ENCODE measurements around the gene POC1B.

DNA sequence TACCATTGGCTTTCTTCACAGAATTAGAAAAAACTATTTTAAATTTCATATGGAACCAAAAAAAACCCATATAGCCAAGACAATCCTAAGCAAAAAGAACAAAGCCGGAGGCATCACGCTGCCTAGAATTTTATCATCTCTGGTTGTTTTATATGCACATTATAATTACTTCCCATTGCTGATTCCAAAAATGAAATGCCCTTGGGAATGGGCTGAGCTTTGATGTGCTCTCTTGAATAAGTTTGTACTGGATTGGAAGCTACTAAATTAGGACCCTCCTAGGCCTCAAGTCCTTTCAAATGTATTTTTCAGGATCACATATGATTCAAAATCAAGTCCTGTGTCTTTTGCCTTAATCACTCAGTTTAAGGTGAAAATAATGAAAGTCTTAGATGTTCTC lies 114.6 kb downstream of the POC1B start:
- TF ChIP-seq CTCF (IDR thresholded peaks at IDR 0.05; ENCODE audit: poor library complexity, severe bottlenecking) = no peak
- TF ChIP-seq, protein P1, sequence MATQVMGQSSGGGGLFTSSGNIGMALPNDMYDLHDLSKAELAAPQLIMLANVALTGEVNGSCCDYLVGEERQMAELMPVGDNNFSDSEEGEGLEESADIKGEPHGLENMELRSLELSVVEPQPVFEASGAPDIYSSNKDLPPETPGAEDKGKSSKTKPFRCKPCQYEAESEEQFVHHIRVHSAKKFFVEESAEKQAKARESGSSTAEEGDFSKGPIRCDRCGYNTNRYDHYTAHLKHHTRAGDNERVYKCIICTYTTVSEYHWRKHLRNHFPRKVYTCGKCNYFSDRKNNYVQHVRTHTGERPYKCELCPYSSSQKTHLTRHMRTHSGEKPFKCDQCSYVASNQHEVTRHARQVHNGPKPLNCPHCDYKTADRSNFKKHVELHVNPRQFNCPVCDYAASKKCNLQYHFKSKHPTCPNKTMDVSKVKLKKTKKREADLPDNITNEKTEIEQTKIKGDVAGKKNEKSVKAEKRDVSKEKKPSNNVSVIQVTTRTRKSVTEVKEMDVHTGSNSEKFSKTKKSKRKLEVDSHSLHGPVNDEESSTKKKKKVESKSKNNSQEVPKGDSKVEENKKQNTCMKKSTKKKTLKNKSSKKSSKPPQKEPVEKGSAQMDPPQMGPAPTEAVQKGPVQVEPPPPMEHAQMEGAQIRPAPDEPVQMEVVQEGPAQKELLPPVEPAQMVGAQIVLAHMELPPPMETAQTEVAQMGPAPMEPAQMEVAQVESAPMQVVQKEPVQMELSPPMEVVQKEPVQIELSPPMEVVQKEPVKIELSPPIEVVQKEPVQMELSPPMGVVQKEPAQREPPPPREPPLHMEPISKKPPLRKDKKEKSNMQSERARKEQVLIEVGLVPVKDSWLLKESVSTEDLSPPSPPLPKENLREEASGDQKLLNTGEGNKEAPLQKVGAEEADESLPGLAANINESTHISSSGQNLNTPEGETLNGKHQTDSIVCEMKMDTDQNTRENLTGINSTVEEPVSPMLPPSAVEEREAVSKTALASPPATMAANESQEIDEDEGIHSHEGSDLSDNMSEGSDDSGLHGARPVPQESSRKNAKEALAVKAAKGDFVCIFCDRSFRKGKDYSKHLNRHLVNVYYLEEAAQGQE (IDR thresholded peaks at IDR 0.05; ENCODE audit: borderline replicate concordance) = no peak
- no peak for TF ChIP-seq SMC3 (conservative IDR thresholded peaks at IDR 0.05; ENCODE audit: poor library complexity)
- no peak for TF ChIP-seq RAD21 (conservative IDR thresholded peaks at IDR 0.05)

Data from neural cell (in vitro differentiated cells).